Choroid plexus epithelial cell (primary cell): Measurements from ENCODE around the gene RBFOX2.

Experiments
- DNase-seq: peaks from one replicate; pipeline ENCODE4 v3.0.0-alpha.2; 2010; ENCODE audit warnings: low read depth
- H3K4me3 ChIP-seq: 2 replicates; pipeline ENCODE4 v1.5.1; 2011; ENCODE audit warnings: low read depth, mild to moderate bottlenecking, control low read depth, low read length, moderate library complexity
- TF ChIP-seq, protein P1 (sequence below): conservative IDR thresholded peaks from 2 replicates; pipeline ENCODE4 v1.5.1; 2011; ENCODE audit warnings: low read depth, mild to moderate bottlenecking, control low read depth, inconsistent platforms, low read length, moderate library complexity

The RBFOX2 gene

DNA sequence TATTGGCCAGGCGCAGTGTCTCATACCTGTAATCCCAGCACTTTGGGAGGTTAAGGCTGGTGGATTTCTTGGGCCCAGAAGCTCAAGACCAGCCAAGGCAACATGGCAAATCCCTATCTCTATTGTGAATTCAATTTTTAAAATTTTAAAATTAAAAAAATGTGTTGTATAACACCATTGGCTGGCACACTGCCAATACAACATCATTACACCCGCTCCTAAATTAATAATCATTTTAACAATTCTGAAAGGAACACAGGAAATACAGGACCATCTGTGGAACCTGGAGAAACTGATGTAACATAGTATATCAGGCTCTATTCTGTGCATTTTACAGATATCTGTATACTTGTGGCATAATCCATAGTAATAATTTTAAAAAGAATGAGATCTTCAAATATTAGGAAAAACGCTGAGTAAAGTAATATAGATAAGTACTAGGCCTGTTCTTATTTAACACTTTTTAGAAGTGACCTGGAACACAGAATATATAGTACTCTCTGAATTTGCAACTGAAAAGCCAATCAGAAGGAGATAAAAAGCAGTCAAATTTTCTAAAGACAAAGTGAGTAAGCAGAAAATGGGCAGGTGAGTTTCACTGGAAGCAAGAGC, 186.6 kb downstream of the RBFOX2 start:
- H3K4me3 ChIP-seq: no peak overlapping the region
- DNase-seq: no peak
- TF ChIP-seq, protein P1, sequence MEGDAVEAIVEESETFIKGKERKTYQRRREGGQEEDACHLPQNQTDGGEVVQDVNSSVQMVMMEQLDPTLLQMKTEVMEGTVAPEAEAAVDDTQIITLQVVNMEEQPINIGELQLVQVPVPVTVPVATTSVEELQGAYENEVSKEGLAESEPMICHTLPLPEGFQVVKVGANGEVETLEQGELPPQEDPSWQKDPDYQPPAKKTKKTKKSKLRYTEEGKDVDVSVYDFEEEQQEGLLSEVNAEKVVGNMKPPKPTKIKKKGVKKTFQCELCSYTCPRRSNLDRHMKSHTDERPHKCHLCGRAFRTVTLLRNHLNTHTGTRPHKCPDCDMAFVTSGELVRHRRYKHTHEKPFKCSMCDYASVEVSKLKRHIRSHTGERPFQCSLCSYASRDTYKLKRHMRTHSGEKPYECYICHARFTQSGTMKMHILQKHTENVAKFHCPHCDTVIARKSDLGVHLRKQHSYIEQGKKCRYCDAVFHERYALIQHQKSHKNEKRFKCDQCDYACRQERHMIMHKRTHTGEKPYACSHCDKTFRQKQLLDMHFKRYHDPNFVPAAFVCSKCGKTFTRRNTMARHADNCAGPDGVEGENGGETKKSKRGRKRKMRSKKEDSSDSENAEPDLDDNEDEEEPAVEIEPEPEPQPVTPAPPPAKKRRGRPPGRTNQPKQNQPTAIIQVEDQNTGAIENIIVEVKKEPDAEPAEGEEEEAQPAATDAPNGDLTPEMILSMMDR: no peak

DNA sequence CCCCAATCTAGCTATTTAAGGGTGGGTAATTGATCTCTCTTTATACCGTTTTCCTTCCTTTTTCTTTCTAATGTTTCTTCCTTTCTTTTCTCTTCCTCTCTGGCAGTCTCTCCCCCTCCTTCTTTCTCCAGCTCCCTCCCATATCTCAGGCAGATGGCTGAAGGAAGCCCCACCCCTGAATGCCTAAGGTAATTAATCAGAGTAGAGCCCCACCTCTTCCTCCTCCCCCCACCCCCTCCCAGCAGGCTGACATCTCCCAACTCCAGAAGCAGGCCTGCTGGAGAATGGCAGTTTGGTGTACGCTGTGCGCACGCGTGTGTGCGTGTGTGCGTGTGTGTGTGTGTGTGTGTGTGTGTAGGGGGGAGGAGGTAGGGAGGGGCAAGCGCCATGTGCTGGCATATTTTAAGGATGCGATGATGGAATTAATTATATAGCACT, 188.3 kb downstream of the RBFOX2 start:
- peak overlapping the region; percentile 70 for H3K4me3 ChIP-seq
- TF ChIP-seq, protein P1: no peak
- DNase-seq: peak; percentile 99

DNA sequence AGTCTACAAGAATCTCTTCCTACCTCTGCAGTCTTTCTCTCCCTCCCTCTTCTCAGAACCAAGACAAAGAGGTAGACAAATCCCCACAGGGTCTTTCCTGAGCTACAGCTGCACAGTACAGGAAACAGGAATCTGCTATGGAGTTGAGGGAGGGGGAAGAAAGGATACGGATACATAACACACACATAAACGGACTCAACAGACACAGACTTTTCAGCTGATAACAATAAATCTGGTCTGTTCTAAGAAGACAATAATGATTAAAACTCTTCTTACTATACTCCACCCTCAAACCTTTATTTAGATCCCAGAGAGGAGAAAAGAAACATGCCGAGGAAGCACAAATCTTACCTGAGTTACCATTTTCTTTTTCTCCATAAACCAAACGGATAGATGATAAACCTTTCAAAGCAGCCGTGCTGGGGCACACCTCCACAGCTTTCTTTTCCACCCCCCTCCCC, 188.8 kb downstream of the RBFOX2 start:
- TF ChIP-seq, protein P1: no peak
- peak overlapping the region; percentile 70 for H3K4me3 ChIP-seq
- peak; percentile 36 for DNase-seq

DNA sequence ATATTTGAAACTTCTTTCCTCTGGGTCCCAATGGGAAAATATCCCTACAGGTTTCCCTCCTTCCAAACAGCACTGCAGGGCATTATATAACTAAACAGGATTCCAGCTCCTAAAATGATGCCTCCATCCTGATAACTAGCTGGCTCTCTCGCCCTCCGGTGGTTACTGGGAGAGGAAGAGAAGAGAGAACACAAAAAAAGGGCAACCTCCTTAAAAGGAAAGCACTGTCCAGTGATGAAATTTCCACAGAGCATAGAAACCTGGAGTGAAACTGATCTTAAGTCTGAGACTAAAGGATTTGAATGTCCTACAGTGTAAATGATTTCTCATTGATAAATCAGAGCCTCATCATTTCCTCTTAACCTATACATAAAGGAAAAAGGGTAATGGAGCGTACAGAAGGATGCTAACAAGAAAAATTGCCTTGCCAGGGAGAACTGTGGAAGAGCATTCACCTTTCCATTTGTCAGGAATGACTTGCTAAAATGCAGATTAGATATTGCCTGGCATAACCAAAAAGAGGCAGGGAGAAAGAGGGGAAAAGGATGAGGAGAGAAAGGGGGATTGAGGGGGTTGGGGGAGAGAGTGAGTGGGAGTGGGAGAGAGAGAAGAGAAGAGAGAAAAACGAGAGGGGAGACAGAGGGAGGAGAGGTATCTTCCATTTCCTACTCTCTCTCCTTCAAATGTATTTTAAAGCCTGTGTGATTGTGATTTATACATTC, 189.6 kb downstream of the RBFOX2 start:
- peak overlapping the region; percentile 70 for H3K4me3 ChIP-seq
- DNase-seq: peak; percentile 84

DNA sequence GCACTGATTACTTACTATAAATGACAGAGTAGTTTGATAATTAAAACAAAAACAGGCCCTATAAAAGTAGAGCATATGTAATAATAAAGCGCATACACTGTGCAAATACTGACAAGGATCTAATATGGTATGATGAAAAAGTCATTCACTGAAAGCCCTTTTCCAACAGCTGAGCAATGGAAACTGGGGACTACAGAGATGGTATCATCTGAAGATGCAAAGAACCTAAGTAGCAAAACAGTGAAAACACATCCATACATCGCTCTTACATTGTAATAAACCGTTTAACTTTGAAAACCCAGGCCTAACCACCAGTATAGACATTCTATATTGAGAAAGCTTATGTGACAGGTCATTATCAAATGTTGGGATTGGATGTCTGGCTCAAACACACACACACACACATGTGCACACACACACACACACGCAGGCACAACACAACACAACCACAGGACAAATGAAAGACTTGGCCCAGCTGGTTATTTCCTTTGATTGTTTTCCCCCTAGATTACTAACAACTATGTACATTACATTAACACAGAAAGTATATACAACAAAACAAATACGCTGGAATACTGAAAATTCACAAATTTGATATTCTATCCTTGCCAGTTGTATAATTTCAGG, 191.4 kb downstream of the RBFOX2 start:
- peak overlapping the region; percentile 13 for H3K4me3 ChIP-seq
- no peak for DNase-seq

More for the DNA sequence above, 189.6 kb downstream of the RBFOX2 start:
- TF ChIP-seq, protein P1: peak; percentile 71

DNA sequence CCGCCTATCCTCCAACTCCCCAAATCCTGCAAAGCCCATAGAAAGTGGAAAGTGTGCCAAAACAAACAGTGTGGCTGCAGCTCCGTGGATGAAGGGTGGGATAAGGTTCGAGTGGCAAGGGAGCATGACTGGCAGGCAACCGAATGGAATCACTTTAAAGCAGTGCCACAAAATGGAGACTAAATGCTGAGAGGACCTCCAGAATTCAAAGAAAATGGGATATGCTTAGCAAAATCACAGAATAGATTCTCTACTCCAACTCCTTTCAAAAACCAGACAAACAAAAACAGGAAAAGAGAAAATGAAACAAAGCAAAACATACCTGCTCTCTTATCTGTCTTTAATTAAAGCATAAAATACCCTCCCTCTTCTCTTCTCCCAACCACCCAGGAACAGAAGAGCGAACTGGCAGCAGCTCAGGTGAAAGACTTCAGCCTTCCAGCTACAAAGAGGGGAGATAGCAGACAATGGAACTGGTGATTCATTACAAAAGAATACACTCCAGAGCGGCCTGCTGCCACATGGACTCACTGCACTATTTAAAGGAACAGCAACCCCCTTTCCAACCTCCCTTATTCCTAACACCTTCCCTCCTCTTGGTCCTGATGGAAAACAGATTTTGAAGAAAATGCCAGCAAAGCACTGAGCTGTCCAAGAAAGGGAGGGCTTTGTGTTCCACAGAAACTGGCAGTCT, 192.5 kb downstream of the RBFOX2 start:
- TF ChIP-seq, protein P1: no peak
- DNase-seq: peak; percentile 74
- peak overlapping the region; percentile 52 for H3K4me3 ChIP-seq

More for the DNA sequence above, 191.4 kb downstream of the RBFOX2 start:
- TF ChIP-seq, protein P1: no peak
